ENCODE results near the gene DENND11.

DENND11 gene

DNA sequence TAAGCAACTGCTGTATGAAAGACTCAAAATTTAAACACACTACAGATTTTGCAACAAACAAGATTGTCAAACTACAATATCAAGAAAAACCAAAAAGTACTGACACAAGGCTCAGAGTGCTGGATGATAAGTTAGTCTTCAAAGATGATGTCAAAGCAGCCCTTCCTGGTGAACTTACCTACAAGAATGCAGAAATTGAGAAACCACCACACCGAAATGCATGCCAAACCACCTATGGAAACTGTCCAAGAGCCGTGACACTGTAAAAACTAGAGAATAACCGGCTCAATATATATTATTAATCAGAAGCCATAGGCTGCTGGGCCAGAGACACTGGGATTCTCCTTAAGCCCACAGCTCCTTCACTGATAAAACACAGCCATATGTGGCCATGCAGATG is 25.3 kb downstream of the DENND11 start:
- peak; percentile 19 for DNase-seq

- no peak for DNase-seq
Observed at GRCh38 chr7:141675436-141676215, 26.3 kb downstream of the DENND11 start.

DNA sequence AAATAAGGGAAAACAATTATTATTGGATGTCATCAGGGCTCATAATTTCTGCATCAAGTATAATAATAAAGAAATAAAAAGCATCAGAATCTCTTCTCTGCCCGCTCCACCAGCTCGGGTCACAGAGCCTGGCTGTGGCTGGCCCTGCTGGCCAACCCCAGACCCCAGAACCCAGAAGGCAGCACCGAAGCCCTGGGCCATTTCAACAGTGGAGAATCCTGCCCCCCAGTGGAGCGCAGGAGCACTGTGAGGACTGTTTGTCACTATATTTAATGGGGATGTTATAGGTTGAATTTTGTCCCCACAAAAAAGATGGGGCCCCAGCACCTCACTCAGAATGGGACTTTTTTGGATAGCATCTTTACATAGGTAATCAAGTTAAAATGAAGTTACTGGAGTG is 27.3 kb downstream of the DENND11 start:
- DNase-seq = no peak

- DNase-seq = no peak
Observed at GRCh38 chr7:141674171-141674671, 27.7 kb downstream of the DENND11 start.

DNA sequence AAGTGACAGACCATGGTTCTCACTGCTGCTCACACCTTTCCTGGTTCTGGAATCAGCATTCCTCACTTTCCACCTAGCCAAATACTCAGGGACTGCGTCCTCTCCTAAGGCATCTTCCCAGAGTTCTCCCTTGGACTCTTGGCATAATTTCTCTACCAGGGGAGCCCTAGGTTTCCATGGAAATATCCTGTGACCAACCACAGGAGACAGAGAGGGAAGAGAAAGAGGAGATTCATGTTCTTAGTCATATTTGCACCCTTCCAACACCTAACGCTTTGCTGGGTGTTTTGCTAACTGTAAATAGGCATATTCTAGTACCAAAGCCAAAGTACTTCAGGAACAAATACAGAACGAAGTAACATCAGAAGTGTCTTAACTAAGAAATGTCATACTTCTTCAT is 28.6 kb downstream of the DENND11 start:
- DNase-seq = no peak

DNA sequence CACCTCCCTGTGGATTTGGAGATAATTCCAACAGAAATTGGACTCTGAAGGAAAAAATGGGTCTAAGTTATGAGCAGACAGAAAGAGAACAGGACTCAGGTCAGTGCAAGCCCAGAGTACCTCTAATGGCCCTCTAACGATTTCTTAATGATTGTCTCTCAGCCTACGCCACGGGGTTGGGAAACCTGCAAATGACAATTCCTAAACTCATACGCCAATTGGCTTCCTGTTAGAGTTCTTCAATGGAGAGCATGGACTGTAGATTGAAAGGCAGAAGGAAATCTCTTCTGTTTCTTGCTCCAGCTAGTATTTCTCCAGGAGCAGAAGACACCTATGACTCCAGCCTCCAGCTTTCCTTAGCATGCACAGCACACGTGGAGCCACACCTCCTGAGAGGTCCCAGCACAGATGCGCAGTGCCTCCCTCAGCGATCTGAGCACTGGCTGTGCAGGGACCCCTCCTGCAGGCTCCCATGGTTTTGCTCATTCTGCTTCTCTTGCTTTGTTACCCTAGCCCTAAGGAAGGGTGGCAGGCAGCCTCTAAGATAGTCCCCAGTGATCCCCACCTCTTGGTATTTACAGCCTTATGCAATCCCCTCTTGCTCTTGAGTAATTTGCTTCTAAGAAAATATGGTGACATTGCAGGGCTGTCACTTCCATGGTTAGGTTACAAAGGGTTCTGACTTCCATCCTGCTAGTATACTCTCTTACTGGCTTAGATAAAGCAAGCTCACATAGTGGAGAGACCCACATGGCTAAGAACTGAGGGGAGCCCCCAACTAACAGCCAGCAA is 30.1 kb downstream of the DENND11 start:
- DNase-seq = no peak

GRCh38 chr7:141668853-141669252 is 33.1 kb downstream of the DENND11 start:
- DNase-seq = no peak

DNA sequence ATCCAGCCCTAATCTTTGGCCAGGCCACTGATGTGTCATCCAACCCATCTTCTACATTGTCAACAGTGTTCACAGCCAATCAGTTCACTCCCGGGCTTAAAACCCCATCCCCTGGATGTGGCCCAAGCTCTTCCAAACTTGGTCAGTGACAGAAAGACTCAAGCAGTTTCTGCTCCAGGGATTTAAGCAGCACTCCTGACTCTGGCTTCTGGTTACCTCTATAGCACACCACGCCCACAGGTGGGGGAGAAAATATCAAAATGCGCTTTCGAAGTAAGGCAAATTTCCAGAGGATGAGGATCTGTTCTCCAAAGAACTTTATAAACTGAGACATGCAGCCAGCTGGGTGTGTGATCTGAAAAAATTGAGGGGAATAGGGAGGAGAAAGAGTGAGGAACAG is 35.9 kb downstream of the DENND11 start:
- DNase-seq = no peak

DNA sequence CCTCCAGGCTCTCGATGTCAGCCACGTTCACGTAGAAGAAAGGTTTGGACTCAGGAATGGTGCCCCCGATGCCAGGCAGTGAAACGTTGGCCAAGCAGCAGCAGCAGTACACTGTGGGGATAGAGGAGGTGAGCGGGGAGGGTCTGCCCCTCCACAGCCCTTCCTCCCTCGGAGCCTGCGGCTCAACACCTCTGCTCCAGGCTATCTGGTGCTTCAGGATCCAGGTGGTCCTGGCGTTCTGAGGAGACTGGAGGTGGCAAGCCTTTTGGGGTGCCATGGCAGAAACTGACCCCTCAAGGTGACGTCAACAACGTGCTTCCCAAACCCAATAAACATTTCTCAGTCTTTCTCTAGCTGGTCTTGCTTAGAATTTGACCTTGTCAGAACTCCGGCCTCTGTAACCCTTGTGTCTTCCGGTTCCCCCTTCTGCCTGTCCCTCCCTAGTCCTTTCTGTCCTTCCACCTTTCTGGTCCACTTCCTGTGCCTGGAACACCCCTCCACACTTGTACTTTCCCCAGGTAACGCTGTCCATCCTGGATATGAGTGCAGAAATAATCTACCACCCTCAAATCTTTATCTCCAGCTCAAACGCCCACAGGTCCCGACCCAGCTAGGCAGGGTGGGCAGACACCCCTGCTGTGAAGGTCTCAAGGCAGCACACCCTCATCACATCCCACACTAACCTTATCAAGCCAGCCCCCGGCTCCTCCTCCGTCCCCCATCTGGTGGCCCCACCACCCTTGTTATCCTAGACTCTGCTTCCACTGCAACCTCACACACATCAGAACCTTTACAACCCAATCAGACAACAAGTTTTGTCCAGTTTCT is 36.5 kb downstream of the DENND11 start:
- DNase-seq = no peak

DNA sequence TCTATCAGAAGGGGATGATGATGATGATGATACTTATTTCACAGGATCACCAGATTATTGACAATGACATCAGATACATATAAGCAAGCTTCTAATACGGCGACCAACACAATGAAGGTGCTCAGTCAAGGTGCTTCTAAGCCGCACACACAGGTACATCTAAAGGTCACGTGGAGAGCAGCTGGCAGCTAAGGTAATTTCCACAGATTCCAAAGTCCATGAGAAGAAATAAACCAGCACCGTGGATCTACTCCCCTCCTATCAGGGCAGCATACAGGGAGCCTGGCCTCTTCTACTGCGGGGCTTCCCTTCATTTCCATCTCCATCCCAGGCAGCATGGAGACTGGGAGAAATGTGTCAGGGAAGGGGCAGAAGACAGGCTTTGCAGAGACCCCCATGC is 37.5 kb downstream of the DENND11 start:
- no peak for DNase-seq

- DNase-seq = peak; percentile 81
Observed at GRCh38 chr7:141663081-141663849, 38.7 kb downstream of the DENND11 start.

DNA sequence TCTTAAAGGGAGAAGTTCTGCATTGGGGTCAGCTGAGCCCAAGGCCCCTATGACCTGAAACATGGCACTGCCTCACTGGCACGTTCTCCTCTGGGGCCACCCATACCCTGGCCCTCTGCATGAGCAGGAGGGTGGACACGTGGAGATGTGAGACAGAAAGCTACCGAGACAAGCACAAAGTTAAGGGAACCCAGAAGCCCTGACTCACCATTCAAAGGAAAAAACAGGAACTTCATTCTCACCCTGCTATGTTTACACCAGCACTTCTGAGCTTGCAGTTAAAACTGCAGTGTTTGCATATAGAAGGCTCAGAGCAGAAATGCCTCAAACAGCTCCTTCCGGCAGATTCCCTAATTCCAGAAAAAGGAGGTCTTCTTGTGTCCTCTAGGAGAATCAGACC is 41.7 kb downstream of the DENND11 start:
- peak; percentile 94 for DNase-seq

DNA sequence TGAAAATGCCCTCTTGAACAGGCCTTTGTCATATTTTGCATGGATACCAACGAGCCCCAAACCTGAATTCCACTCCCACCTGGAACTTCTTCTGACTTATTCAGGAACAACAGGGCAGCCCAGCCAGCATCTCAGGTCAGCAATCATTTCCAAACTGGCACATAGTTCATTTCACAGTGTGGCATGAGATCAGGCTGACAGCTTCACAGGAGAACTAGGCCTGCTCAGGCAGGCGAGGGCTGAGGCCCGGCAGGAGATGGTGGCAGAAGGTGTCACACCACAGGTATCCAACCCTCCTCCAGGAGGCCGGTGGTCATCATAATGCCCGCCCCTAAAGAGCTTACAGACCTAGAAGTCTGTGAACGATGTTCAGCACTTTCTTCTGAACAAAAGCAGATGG is 42.5 kb downstream of the DENND11 start:
- no peak for DNase-seq

GRCh38 chr7:141654551-141654950 is 47.4 kb downstream of the DENND11 start:
- peak; percentile 78 for DNase-seq

DNA sequence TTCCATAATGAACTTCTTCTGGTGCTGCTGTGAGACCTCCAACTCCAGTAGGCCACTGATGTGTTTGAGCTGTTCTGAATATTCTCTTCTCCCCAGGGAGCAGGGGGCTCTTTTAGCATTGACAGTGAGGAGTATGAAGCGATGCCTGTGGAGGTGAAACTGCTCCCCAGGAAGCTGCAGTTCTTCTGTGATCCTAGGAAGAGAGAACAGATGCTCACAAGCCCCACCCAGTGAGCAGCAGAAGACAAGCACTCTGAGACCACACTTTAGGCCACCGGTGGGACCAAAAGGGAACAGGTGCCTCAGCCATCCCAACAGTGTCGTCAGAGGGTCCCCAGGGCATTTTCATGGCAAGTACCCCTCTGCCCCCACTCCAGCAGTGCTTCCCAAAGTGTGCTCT is 49.3 kb downstream of the DENND11 start:
- no peak for DNase-seq
